GM21619 (cell line): ENCODE data around the gene SPOP.

Experiments
- ATAC-seq: cut with Tn5 transposase; IDR thresholded peaks from one replicate; pipeline ENCODE4 v1.9.1; 2021; ENCODE audit not compliant: unreplicated experiment

SPOP gene

DNA sequence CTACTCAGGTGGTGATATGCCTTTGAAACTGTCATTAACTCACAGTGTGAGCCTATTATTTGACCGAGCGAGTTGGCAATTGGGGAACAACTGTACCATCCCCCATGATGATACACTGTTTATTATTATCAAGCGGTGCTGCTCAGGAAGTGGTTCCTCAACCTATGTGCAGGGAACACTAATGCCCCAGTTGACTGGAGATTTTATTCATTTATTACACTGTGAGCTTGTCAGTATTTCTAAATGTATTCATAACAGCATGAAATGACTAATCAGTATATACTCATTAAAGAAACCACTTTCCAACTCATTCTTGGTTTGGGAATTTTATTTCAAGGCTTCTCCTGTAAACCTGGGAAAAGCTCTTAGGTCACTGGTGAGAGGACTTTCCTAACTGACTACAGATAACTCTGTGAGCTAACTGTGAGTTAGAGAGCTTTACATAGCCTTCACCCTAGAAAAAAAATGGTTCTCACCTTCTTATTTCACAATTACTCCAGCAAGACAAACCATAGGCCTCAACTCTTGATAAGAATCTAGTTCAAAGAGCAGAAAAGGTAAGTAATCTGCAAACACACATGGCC, 59.8 kb downstream of the SPOP start:
- no peak for ATAC-seq

DNA sequence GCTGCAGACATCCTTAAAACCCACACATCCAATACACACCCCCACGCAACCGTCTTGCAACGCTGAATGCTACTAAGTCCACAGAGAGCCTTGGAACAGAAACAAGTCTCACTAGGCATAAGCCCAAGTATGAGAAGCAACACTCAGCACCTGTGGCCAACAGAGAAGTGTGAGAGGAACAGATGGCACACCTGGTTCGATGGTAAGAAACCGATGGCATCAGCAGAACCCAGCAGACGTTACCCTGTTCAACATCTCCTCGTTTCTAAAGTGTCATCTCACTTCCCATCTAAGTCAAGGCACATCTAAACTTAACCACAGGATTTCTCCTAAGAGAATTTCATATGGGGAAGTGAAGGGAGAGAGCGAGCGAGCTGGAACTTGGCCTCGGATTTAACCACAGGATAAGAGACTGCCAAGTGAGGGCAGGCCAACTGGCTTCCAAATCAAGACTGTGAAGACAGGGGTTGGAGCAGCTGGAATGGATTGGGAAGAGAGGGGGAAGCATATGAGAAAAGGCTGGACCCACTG, 61.2 kb downstream of the SPOP start:
- ATAC-seq: no peak

DNA sequence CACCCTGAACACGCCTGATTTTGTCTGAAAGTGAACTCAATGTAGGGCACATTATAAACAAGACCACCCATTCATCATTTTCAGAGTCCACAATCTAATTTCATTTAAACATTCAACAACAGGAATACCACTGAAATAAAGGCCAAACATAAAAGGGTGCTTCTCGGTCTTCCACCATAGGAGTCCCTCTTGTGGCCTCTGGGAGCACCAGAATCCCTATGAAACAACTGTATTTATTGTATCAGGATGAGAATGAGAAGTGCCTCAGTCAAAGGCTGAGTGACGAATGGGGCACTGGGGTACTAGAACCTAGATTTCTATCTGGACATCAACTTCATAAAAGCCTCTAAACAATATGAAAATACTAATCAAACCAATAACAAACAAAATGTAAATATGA, 61.8 kb downstream of the SPOP start:
- no peak for ATAC-seq

DNA sequence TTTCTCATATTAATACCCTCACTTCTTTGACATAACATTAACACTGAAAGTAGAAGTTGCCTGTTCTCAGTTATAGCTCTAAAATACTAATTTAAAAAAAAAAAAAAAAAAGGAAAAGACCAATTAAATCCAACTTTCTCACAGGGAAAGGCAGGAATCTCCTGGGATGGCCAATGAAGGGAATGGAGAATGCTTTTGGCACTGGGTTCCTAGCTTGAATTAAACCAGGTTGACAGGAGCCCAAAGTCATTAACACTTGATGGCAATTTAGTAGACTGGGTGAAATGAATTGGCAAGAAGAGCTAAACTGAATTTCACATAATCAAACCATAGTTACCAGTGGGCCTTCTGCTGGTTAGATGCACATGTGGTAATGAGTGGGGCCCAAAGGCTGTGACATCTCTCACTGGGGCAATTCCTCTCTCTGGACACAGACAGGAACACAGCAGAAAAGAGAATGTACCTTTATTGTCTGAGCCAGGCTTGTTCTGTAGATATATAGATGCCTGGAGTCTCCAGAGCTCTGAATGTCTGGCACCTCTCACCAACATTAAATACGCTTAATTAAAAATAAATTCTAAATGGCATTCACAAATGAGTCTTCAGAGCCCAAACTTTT, 64.6 kb downstream of the SPOP start:
- ATAC-seq: no peak

DNA sequence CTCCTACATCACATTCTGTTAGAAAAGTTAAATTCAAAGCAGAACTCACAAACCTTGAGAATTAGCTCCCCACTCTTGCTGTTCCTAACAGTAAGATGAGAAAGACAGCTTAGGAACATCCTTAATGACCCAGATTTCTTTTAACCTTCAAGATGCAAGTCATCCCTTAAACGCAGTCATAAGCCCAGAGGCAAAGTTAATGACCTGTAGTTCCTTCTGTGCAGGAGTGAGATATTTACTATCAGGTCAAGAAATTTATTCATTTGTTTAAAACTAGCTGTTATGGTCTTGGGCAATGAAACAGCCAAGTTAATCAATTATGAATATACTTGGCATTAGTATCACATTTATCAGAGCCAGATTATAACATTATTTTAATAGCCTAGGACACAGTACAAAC, 65.2 kb downstream of the SPOP start:
- no peak for ATAC-seq

DNA sequence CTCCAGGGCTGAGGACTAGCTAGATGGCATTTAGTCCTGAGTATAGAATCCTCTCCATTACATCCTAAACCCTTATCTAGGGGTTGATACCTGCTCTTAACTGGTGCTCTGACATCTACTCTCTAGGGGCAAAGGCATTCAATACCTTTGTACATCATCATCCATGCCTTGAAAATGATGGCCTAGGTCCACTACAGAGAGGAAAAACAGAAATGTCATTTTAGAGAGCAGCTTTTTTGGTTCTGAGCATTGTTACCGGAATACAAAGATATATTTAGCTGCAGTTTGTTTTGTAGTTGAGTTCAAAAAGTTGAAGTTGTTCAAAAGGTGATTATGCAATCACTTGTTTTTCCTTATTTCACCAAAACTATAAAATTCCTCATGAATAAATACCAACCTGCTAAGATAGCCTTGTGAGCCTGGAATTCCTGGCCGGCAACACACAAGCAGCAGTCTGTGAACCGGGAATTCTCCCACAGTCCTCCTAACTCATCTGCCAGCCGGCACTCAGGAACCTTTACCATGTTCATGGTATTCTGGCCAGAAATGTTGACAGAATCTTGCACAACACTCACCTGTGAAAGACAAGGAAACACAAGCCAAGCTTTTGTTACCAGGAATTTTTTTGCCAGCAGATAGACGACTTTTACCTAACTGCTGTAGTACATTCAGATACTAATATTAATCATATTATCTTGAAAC, 66.9 kb downstream of the SPOP start:
- no peak for ATAC-seq

DNA sequence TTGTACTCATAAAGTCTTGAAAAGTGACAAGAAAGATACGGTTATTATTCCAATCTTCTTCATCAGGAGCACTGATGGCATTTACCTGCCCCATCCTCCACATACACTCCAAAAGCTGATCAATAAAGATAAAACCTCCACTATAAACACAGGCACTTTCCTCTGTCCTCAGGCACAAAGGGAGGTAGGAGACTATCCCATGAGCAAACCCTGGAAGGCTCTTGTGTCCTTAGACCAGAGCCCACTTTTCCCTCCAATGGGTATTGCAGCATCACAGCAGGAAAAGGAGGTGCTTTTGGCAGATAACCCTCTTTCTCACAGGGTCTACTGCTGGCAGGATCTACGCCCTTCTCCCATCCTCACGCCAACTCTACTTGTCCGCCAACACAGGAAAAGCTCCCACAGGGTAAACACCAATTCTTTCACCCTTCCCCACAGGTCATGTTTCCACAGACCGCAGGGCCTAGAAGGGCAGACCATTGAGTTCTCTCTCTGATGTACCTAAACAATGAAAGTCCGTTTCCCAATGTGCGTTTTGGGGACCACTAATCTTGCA, 73.5 kb downstream of the SPOP start:
- ATAC-seq: no peak

DNA sequence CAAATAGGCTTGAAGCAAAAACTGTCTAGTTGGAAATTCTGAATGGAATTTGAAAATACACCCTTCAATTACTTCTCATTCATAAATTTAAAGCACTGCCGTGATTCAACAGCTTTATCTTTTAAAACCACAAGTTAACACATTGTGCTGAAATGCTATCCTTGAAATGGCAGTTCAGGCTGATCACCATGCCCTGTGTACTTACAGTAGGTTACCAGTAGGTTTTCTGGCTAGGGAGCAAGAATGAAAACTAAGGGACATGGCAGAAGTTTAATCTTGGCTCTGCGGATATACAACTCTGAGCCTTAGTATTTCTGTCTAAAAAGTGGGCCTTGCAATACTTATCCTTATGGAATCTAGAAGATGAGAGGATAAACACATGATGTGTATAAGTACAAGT, 74.2 kb downstream of the SPOP start:
- ATAC-seq: no peak

DNA sequence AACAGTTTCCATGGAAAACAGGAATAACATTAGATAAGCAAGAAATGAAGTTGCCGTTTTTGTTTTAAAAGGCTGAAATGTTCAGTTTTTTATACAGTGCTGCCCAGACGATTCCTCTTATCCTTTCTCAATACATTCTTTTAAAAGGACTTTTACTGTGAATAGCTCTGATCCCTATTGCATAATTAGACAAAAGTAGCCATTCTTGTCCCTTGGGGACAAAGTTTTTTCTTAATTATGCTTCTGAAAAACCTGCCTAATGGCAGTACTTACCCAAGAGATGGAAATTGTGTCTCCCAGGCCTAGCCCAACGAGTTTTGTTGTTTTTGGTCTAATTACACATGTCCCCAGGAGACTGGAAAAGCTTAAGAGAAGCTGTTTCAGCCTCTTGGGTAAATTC, 74.7 kb downstream of the SPOP start:
- ATAC-seq: no peak

DNA sequence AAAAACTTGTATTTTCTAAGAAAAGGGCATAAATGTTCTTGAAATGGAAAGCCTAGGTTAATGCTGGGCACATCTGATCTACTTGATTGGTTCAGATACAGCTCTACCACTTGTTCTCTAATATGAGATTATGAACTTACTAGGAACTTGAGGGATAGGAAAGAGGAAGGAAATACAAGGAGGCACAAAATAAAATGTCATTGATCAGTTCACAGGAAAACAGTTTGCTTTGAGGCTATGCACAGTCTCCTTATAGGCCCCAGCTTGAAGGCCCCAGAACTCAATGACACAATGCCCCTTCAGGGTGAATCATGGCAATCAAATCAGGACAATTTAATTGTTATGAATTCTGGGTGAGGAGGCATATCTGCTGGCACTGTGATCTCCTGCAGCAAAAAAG, 75.1 kb downstream of the SPOP start:
- no peak for ATAC-seq

DNA sequence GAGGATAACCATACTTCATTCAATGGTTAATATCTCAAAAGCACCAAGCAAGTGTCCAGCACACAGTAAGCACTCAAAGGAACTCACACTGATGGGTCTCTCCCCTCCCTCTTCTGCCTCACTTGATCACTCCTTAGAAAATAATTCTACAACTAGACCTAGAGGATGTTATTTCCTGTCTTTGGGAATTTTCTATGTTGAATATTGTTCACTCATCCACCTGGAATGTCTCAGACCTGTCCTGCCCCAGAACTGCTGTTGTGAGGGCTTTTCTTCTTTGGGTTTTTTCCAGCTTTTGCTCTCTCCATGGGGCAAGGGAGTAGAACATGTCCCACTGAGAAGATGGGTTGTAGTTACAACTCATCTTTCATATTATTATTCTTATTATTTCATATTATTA, 76.9 kb downstream of the SPOP start:
- no peak for ATAC-seq

DNA sequence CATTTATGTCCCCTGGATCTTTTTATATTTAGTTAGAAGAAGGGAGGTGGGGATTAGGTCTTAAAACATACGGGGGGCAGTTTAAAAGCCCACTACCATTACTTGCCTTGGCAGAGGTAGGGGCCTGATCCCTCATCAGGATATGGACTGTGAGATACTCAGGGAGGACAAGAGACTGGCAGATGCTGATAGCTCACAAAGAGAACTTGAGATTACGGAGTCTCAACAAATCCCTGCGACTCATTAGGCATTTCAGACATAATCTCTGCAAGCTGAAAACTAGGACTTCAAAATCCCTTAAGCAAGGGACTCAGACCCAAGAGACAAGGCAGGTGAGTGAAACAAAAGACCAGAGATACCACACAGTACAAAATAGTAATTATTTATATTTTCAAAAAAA, 79.0 kb downstream of the SPOP start:
- no peak for ATAC-seq

DNA sequence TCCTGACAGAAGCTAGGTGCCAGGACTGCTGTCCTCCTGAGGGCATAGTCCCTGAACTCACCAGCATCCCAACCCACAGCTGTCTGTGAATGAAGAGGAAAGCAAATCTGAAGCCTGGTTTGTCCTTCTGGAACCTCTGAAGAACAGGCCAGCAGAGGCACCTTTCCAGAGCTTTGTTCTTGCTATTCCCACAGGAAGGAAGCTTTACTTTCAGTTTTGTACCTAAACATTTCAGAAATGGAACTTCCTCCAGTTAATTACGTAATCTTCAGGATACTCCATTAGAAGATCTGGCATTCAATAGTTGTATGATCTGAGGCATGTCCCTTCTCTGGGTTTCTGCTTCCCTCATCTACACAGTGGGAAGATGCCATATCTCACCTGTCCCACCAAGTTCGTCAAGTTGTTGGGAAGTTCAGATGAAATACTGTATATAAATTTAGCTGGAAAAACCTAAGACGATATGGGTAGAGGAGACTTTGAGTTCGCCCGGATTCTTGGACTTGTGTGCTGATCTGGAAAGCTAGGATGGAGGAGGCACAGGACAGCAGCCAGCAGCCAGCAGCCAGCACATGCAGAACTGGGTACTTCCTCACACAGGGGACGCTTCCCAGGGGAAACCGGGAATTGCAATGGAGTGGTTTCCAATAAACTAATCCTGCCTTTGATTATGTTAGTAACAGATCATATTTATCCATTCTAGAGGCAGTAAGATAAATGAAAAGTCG, 79.8 kb downstream of the SPOP start:
- no peak for ATAC-seq

DNA sequence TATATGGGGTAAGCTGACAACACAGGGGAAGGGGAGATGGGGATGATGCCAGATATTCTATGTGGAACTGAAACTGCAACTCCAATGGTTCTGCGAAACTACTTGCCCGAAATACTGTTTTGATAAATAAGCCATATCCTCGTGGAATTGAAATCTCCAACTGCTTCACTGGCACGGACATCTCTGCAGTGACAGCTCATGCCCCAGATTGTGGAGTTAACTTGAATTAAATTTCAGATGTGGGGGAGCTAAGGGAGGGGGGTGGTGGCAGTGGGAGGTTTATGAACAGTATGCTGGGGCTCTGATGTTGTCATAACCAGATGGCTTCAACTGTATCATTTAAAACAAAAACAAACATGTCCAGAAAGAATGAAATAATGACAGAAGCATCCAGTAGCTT, 80.5 kb downstream of the SPOP start:
- ATAC-seq: no peak

DNA sequence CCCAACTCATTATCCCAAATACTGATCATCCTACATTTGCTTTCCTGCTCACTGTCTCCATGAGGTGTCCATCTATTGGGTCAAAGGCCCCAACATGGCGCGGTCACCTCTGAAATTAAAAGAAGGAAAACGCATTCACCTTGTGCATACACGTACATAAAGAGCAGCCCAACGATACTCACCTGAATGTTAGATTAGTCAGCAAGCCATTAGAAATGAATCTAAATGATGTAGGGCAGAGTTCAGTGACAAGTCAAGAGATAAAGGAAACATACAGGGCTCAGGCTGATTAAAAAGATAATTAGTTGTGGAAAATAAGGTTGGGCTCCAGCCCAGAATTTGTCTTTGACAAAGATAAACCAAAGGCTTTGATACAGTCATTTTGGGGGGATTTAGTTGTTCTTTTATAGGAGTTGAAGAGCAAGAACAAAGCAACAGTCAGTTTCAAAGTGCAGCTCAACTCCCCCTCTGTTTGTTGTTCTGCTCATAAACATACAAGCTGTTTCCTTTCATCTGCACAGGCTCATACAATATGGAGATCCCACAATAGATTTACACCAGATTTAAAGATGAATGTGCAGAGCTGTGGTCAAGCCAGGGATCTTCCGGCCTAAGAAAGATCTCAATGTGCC, 81.2 kb downstream of the SPOP start:
- ATAC-seq: no peak

DNA sequence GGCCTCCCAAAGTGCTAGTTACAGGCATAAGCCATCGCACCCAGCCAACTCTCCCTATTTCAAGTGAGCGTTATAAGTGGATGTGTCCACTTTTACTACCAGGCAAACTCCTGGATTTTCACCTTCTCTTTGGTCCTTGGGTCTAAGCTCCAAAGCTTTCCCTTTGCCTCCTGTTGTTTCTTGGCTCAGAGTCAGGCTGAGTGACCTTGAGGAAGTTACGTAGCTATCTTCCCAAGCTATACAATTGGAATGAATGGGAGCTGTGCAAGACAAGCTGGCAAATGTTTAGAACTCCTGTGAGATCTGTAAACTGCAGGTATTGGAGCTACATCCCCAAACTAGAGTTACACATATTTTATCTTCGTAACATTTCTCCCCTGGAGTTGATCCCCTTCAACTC, 81.9 kb downstream of the SPOP start:
- ATAC-seq: no peak

DNA sequence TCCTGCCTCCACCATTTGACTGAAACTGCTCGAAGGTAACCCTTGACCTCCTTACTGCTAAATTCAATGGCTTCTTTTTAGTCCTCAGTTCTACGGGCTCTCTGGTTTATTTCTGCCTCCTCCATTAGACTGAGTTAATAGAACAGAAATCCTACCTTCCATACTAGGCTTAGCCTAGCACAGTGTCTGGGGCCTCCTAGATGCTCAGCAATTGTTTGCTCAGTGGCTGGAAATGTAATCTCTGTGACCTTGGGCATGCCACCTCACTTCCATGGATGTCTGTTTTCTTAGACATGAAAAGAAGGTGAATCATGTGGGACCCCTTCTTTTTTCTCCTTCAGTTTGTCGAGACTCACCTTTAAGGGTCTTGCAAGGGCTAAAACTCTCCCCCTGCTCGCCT, 82.6 kb downstream of the SPOP start:
- ATAC-seq: no peak

DNA sequence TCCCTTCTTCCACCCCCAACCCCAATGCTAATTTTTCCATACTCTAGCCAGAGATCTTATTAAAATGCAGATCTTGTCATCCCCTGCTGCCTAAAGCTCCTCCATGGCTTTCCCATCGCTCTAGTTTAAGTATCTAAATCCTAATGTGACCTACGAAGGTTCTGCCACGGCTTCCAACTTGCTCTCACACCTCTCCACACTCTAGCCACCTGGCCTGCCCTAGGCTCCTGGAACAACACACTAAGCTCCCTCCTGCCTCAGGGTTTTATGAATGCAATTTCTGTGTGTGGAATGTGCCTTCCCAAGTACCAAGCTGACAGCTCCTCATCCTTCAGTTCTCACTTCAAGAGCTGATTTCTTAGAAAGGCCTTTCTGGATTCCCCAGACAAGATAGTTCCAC, 85.6 kb downstream of the SPOP start:
- no peak for ATAC-seq

DNA sequence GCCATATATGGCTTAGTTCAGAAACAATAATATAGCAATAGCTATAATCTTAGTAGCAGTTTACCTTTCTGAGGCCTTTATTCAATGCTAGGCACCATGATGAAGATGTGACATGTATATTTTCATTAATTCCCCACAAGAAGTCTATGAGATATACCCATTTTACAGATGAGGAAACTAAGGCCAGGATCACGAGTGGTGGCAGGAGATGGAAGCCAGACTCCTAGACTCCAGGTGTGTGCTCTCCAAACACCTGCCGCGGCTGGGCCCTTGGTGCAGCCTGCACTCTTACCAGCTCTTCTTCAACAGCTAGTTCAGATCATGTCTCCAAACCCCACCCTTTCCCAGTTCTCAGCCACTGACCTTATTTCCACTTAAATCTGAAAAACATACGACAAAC, 87.0 kb downstream of the SPOP start:
- ATAC-seq: no peak

DNA sequence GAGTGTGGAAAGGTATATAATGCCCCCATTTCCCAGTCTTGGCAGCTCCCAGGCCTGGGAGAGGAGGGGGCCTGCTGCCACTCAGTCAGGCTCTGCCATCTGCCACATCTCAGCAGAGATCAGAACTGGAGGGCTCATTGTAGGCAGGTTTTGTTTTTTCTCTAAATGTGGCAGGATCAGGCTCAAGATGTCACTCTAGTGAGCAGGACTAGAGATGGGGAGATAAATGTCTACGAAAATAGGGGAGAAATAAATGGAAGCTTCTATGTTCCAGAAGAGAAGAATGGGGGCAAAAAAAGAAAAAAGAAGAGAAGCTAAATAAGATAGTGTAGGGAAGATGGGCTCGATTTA, 88.3 kb downstream of the SPOP start:
- ATAC-seq: no peak
